ENCODE results near the gene CASZ1. TPM values are rescaled to one million over a fixed set of nuclear protein-coding genes. Genes with fewer than 3 reads are reported as not detected.

Gene CASZ1
- total and polyA plus RNA-seq, 2 experiments from 2014 or later, result 6.2 to 6.7 TPM

- TF ChIP-seq ETS1 (IDR thresholded peaks at IDR 0.05) (no peak), ZNF462 (CRISPR knock-in tag; IDR thresholded peaks at IDR 0.05) (no peak), ZNF331 (CRISPR knock-in tag; IDR thresholded peaks at IDR 0.05; ENCODE audit: low read depth) (no peak), EZH2 (IDR thresholded peaks at IDR 0.05; ENCODE audit: low read depth, unreplicated experiment) (no peak), REST (IDR thresholded peaks at IDR 0.05; ENCODE audit: unreplicated experiment) (no peak), JUNB (IDR thresholded peaks at IDR 0.05; ENCODE audit: unreplicated experiment) (no peak)
- Histone ChIP-seq H4K20me1 (replicated peaks; ENCODE audit: insufficient read depth) (no peaks in the 10 kb centered on the region), H3K4me2 (no peak overlapping the region), H3K4me1 (ENCODE audit: insufficient read depth) (no peaks in the 10 kb centered on the region; the same call in 1 of the 2 replicates), H3K27me3 (ENCODE audit: insufficient read depth) (no peaks in the 10 kb centered on the region), H2AFZ (no peak overlapping the region), H3K79me2 (replicated peaks; ENCODE audit: insufficient read depth) (no peaks in the 10 kb centered on the region), H3K27ac (ENCODE audit: low read depth) (no peak overlapping the region), H3K36me3 (ENCODE audit: insufficient read depth) (no peaks in the 10 kb centered on the region), H3F3A (replicated peaks; ENCODE audit: low read depth) (peaks cover 7% of the 10 kb centered on the region), H3K4me3 (no peak overlapping the region), H3K9me2 (ENCODE audit: insufficient read depth) (no peaks in the 10 kb centered on the region)
- no peak for ATAC-seq
- DNase-seq (ENCODE audit: low spot score), result no peak
- Mint-ChIP-seq H3K4me1 (peaks cover 37% of the 10 kb centered on the region), H3K36me3 (ENCODE audit: low read depth) (no peaks in the 10 kb centered on the region), H3K9me3 (no peaks in the 10 kb centered on the region), H3K27me3 (ENCODE audit: insufficient read depth, low read depth, poor library complexity) (peaks cover 5% of the 10 kb centered on the region), H3K27ac (no peak overlapping the region), H3K4me3 (no peak overlapping the region)
Observed at GRCh38 chr1:10665930-10666850, 130.3 kb downstream of the CASZ1 start.
